HFFc6 (cell line): Measurements from ENCODE around the gene BCL7B. TPM values are rescaled to one million over a fixed set of nuclear protein-coding genes. Genes with fewer than 3 reads are reported as not detected.
"Not testable (repeated sequence)": the region's sequence is repeated elsewhere in the genome, so short reads cannot be mapped to it uniquely, and the experiment has no call there.

Source experiments
- DNase-seq: peaks from one replicate; pipeline ENCODE4 v3.0.0-alpha.2; 2018
- H3K27ac Mint-ChIP-seq: 2 replicates; pipeline ENCODE4 v1.8.0; 2020; ENCODE audit warnings: mild to moderate bottlenecking, mixed read lengths
- H3K27me3 Mint-ChIP-seq: 2 replicates; pipeline ENCODE4 v1.8.0; 2021; ENCODE audit warnings: mild to moderate bottlenecking, moderate library complexity, mixed read lengths; ENCODE audit not compliant: insufficient read depth
- H3K36me3 Mint-ChIP-seq: 2 replicates; pipeline ENCODE4 v1.8.0; 2021; ENCODE audit warnings: low read depth, mixed read lengths
- H3K4me1 Mint-ChIP-seq: 2 replicates; pipeline ENCODE4 v1.8.0; 2020; ENCODE audit warnings: low read depth, mixed read lengths
- H3K4me3 Mint-ChIP-seq: 2 replicates; pipeline ENCODE4 v1.8.0; 2020; ENCODE audit warnings: mild to moderate bottlenecking, moderate library complexity, mixed read lengths
- H3K9me3 Mint-ChIP-seq: 2 replicates; pipeline ENCODE4 v1.8.0; 2020; ENCODE audit warnings: mild to moderate bottlenecking, mixed read lengths
- CTCF ChIP-seq: fragments of 200-600 bp; sonication (generic); IDR thresholded peaks from 2 replicates; pipeline ENCODE4 v1.5.0; 2021; ENCODE audit warnings: antibody characterized with exemption, mild to moderate bottlenecking
- total RNA-seq, 6 experiments: library from RNA; stranded (reverse); fragmentation: NEBNext Ultra II Directional; extraction: Animal tissue kit (Norgen Biotek cat#: 25700); gene quantifications; 2 replicates in 1 of 6; 3 replicates in 5 of 6; pipeline ENCODE4 v1.2.3, GENCODE V29; 2021

The BCL7B gene
- total RNA-seq, 6 experiments from 2014 or later, result 46.7 to 58.1 (median 50.0) TPM

GRCh38 chr7:73565675-73566340 is 8.3 kb upstream of the BCL7B start:
- TF ChIP-seq CTCF, result no peak
- Mint-ChIP-seq H3K27me3 (peaks cover 3% of the 10 kb centered on the region), H3K4me1 (peaks cover 9% of the 10 kb centered on the region), H3K9me3 (no peaks in the 10 kb centered on the region), H3K36me3 (peaks cover 14% of the 10 kb centered on the region), H3K27ac (no peak overlapping the region), H3K4me3 (no peak overlapping the region)
- DNase-seq, result no peak

GRCh38 chr7:73560109-73560835 is 2.8 kb upstream of the BCL7B start:
- H3K4me1 Mint-ChIP-seq, result peaks cover 38% of the 10 kb centered on the region
- peaks cover 3% of the 10 kb centered on the region for H3K27me3 Mint-ChIP-seq
- peak overlapping the region; percentile 70 for H3K27ac Mint-ChIP-seq
- H3K36me3 Mint-ChIP-seq, result peaks cover 9% of the 10 kb centered on the region
- peak overlapping the region; percentile 7 for H3K4me3 Mint-ChIP-seq
- DNase-seq, result peak; percentile 89
- no peaks in the 10 kb centered on the region for H3K9me3 Mint-ChIP-seq
- TF ChIP-seq CTCF, result no peak

GRCh38 chr7:73557108-73557396 is 438 bp downstream of the BCL7B start:
- TF ChIP-seq CTCF, result no peak
- Mint-ChIP-seq H3K9me3 (no peaks in the 10 kb centered on the region), H3K4me1 (peaks cover 40% of the 10 kb centered on the region), H3K27me3 (peaks cover 2% of the 10 kb centered on the region), H3K36me3 (peaks cover 17% of the 10 kb centered on the region), H3K4me3 (peak overlapping the region; percentile 96), H3K27ac (peak overlapping the region; percentile 86)
- DNase-seq, result peak; percentile 91

- no peaks in the 10 kb centered on the region for H3K27me3 Mint-ChIP-seq
- no peak for TF ChIP-seq CTCF
- peaks cover 40% of the 10 kb centered on the region for H3K4me1 Mint-ChIP-seq
- no peak for DNase-seq
- H3K36me3 Mint-ChIP-seq, result peaks cover 19% of the 10 kb centered on the region
- no peaks in the 10 kb centered on the region for H3K9me3 Mint-ChIP-seq
- H3K4me3 Mint-ChIP-seq, result peak overlapping the region; percentile 96
- peak overlapping the region; percentile 79 for H3K27ac Mint-ChIP-seq
Observed at GRCh38 chr7:73556208-73557107, 1.0 kb downstream of the BCL7B start.

GRCh38 chr7:73555411-73555982 is 2.0 kb downstream of the BCL7B start:
- H3K4me1 Mint-ChIP-seq, result peaks cover 37% of the 10 kb centered on the region
- TF ChIP-seq CTCF, result no peak
- no peaks in the 10 kb centered on the region for H3K9me3 Mint-ChIP-seq
- DNase-seq, result no peak
- H3K27me3 Mint-ChIP-seq, result no peaks in the 10 kb centered on the region
- H3K27ac Mint-ChIP-seq, result peak overlapping the region; percentile 67
- H3K36me3 Mint-ChIP-seq, result peaks cover 24% of the 10 kb centered on the region
- peak overlapping the region; percentile 96 for H3K4me3 Mint-ChIP-seq

- H3K4me3 Mint-ChIP-seq, H3K9me3 Mint-ChIP-seq, H3K27me3 Mint-ChIP-seq, H3K27ac Mint-ChIP-seq, DNase-seq: not testable (repeated sequence)
- H3K4me1 Mint-ChIP-seq, result peaks cover 20% of the 10 kb centered on the region
- peaks cover 23% of the 10 kb centered on the region for H3K36me3 Mint-ChIP-seq
Observed at GRCh38 chr7:73550093-73550492, 7.4 kb downstream of the BCL7B start.
